GM12892 (cell line): ENCODE data around the gene TMC8.

ENCODE experiments used
- POLR2A ChIP-seq: IDR thresholded peaks from 2 replicates; pipeline ENCODE4 v1.6.1; 2011; ENCODE audit warnings: low read depth, low read length, control low read depth
- POLR2AphosphoS5 ChIP-seq: IDR thresholded peaks from 2 replicates; pipeline ENCODE4 v1.6.1; 2011; ENCODE audit warnings: low read depth, low read length, control low read depth
- TAF1 ChIP-seq: IDR thresholded peaks from 2 replicates; pipeline ENCODE4 v1.6.1; 2011; ENCODE audit warnings: low read depth, mild to moderate bottlenecking, control low read depth, low read length, borderline replicate concordance

GRCh38 chr17:78114831-78115723 is 15.5 kb upstream of the TMC8 start:
- TF ChIP-seq TAF1 (no peak), POLR2AphosphoS5 (no peak), POLR2A (peak; percentile 49; the same call in 1 of the 2 replicates)
